Medulla oblongata (tissue), 1 donor: ENCODE data around the gene DYNLT2B.
"Not testable (repeated sequence)": the region's sequence is repeated elsewhere in the genome, so short reads cannot be mapped to it uniquely, and the experiment has no call there.

ENCODE experiments used
- DNase-seq: peaks from one replicate; pipeline ENCODE4 v3.0.0-alpha.2; 2015; ENCODE audit errors: extremely low spot score

The DYNLT2B gene

GRCh38 chr3:196326936-196327335 is 8.9 kb upstream of the DYNLT2B start:
- DNase-seq: no peak

- DNase-seq: no peak
Measured at GRCh38 chr3:196323691-196324090, 5.7 kb upstream of the DYNLT2B start.

DNA sequence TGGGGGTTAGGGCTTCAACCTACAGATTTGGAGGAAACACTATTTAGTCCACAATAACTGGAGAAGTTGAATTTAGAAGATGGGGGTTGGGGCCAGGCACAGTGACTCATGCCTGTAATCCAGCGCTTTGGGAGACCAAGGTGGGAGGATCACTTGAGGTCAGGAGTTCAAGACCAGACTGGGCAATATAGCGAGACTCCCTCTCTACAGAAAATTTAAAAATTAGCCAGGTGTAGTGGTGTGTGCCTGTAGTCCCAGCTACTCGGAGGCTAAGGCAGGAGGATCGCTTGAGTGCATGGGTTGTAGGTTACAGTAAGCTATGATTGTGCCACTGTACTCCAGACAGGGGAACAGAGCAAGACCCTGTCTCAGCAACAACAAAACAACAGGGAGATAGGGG is 5.0 kb upstream of the DYNLT2B start:
- DNase-seq: no peak

DNA sequence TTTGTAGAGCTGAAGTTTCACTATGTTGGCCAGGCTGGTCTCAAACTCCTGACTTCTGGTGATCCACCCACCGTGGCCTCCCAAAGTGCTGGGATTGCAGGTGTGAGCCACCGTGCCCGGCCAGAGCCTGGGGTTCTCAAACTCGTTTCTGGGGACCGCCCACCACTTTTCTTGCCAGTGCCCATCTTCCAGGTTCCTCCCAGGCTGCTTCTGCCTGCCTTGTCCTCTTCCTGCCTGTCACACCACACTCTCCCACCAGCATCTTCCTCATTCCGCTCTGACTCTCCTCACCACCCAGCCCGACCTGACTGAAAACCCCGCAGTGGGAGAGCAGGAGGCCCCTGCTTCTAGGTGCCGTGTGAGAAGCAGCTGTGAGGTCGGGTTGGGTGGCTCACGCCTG is 3.1 kb upstream of the DYNLT2B start:
- peak; percentile 15 for DNase-seq

- no peak for DNase-seq
Measured at GRCh38 chr3:196320137-196320536, 2.1 kb upstream of the DYNLT2B start.

- DNase-seq: not testable (repeated sequence)
Measured at GRCh38 chr3:196316799-196317686, 997 bp downstream of the DYNLT2B start.

DNA sequence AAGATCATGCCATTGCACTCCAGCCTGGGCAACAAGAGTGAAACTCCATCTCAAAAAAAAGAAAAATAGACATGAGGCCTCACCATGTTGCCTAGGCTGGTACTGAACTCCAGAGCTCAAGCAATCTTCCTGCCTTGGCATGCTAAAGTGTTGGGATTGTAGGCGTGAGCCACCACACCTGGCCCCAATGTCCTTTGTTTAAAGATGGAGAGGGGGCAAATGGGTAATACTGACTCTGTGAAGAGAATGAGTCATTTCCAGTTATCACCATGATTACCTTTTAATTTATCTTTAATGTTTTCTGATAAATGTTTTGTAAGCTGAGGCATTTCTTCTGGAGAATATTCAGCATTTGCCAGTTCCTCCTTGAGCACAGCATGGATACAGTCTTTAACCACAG is 2.2 kb downstream of the DYNLT2B start:
- no peak for DNase-seq

- no peak for DNase-seq
Measured at GRCh38 chr3:196314597-196314996, 3.4 kb downstream of the DYNLT2B start.

GRCh38 chr3:196314086-196314485 is 4.0 kb downstream of the DYNLT2B start:
- not testable (repeated sequence) for DNase-seq

DNA sequence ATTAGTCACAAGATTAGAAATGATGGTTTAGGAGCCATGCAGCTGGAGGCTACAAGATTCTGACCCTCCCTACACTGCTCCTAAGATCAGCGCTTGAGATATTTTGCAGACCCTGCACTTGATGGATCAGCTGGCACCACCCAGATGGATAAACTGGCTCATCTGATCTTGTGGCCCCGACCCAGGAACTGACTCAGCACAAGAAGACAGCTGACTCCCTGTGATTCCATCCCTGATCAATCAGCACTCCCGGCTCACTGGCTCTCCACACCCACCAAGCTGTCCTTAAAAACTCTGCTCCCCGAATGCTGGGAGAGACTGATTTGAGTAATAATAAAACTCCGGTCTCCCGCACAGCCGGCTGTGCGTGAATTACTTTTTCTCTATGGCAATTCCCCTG is 15.1 kb downstream of the DYNLT2B start:
- DNase-seq: not testable (repeated sequence)

DNA sequence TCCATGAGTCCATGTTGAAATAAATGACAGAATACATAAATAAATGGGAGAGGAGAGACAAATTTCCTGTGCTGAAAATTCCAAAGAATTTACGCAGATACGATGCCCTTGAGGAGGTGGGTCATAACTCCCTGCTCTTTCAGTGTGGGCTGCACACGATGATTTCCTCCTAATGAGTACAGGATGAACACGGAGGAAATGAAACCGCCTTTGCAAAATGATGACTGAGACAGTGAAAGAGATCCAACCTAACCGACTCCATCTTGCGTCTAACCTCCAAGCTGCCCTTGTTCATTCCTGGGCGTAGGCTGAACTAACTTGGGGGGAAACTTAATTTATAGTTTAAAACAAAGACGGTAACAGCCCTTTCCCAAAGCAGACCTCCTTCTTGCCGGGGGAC is 15.5 kb downstream of the DYNLT2B start:
- not testable (repeated sequence) for DNase-seq

DNA sequence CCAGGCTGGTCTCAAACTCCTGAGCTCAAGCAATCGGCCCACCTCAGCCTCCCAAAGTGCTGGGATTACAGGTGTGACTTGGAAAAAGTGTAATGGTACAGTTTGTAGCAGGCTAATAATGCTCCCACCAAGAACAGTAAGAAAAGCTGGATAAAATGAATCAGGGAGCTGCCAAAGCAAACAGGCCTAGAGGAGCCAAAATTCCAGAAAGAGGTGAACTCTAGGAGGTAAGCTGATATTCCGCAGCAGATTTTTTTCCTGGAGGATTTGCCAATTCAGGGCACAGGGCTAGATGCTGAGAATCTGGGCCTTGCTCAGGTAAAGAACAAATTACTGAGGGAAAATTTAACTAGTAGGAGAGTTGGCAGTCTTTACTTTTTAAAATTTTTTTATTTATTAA is 19.5 kb downstream of the DYNLT2B start:
- DNase-seq: no peak

- DNase-seq: no peak
Measured at GRCh38 chr3:196292286-196292923, 25.6 kb downstream of the DYNLT2B start.

DNA sequence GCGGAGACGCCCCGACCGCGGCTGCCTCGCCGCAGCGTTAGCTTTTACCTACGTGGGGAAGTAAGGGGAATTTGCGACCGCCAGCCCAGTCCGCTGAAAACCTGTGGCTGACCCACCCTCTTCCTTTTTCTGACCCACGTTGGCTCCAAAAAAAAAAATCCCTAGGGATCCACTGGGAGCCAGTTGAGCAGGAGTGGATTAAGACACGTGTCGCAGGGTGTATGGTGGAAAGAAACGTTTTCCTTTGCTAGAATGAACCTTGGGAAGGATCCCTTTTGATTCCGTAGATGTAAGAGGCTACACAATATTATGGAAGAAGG is 29.9 kb downstream of the DYNLT2B start:
- DNase-seq: no peak

DNA sequence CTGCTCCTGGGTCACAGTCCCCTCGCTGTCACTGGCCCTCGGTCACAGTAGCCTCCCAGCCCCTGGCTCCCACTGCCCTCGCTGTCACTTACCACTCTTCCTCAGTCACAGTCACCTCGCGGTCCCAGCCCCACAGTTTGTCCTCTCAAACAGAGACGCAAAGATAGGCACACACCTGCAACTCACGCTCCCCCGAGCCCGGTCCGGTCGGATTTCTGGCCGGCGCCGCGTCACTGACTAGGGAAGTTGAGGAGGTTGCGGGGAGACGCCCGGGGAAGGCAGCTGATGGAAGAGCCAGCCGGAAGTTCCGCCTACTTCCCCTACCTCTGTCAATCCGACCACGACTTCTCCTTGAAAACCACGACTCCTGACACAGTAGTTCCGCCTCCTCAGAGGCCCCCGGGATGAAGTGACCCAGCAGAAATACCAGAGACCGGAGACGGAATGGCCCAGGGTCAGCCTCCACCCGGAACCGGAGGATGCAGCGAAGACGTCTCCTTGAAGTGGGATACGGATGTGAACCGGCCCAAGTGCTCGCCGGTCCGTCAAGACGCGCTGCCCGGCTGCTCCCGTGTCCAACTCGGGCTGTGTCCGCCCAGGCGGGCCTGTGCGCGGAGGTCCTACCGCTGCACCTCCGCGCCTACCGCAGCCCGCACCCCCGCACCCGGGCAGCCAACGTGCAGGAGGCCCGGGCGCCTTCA is 30.4 kb downstream of the DYNLT2B start, which contains the start of gene PCYT1A:
Gene PCYT1A (minus strand): TSS at position 287 of the 701 bp plus-strand sequence. CDS start 17,195 bp downstream, outside the sequence.
- peak; percentile 97 for DNase-seq

GRCh38 chr3:196287090-196287439 is 31.0 kb downstream of the DYNLT2B start:
- DNase-seq: peak; percentile 41

GRCh38 chr3:196284396-196284795 is 33.6 kb downstream of the DYNLT2B start:
- no peak for DNase-seq

DNA sequence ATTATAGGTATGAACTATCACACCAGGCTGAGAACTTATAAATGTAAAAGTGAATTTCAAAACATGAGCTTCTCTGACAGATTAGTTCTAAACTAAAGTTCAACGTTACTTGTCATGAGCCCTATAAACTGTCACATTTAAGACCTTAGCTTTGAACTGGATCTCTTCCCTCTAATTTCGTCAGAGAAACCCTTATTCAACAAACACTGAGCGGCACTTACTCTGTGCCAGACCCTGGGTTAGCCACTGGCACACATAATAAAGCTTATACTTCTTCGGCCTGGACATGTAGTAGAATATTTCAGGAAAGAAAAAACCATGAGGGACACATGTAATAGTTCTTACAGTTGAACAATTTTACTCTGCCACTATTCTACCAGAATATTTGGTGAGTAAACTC is 36.1 kb downstream of the DYNLT2B start:
- DNase-seq: peak; percentile 28

- no peak for DNase-seq
Measured at GRCh38 chr3:196280689-196281440, 37.2 kb downstream of the DYNLT2B start.

DNA sequence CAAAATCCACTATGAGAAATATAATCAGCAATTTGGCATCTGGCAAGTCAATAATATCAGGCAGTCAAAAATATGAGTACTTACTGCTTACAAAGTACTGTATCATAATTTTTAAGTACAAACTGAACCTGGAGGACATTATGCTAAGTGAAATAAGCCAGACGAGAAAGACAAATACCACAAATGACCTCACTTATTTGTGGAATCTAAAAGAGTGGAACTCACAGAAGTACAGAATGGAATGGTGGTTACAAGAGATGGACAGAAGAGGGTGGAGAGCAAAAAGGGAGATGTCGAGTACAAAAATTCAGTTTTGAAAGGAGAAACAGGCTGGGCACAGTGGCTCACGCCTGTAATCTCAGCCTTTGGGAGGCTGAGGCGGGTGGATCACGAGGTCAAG is 42.9 kb downstream of the DYNLT2B start:
- DNase-seq: no peak

GRCh38 chr3:196274585-196274984 is 43.5 kb downstream of the DYNLT2B start:
- no peak for DNase-seq

- DNase-seq: no peak
Measured at GRCh38 chr3:196273655-196274054, 44.4 kb downstream of the DYNLT2B start.
